ENCODE results near the gene RBPJL. TPM values are rescaled to one million over a fixed set of nuclear protein-coding genes. Genes with fewer than 3 reads are reported as not detected.

RBPJL gene
- total and polyA plus RNA-seq, 2 of the 13 experiments (the other 11 are each of a cell fraction or from before 2014, with no cell fraction given) = not detected

DNA sequence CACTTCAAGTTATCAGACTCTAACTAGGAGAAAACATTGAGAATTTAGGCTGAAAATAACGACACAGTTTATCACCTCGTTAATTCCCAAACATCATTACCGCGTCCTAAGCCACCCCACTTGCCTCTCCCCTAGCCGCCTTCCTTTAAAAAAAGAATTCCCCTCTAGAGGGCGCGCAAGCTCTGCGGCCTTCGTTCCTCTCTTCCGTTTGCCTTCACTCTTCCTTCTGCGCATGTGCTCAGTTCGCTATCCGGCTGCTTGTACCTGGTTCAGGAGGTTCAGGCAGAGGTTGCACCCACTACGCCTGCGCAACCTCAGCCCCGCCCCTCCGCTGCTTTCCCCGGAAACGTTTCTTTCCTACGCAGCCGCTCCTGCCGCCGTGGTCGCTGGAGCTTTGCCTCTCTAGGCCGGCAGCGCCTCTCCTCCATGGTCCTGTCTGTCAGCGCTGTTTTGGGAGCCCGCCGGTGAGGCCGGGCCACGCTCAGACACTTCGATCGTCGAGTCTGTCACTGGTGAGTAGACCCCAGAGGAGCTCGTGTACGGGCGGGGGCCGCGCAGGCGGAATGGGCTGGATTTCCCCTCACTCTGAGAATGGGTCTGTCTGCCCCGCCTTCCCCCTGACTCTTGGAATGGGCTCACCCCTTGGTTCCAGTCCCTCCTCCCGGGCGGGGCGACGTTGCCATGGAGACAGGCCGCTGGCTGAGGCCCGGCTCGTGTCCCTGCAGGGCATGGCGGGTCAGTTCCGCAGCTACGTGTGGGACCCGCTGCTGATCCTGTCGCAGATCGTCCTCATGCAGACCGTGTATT is 56.4 kb downstream of the RBPJL start, which contains the start of gene SYS1 (continued):
- TF ChIP-seq ZNF101 (CRISPR knock-in tag; IDR thresholded peaks at IDR 0.05; ENCODE audit: borderline replicate concordance, low read depth) (peak; percentile 89; the same call in 1 of the 2 replicates), ZNF839 (CRISPR knock-in tag; IDR thresholded peaks at IDR 0.05; ENCODE audit: borderline replicate concordance) (peak; percentile 98), CEBPG (CRISPR knock-in tag; IDR thresholded peaks at IDR 0.05) (peak; percentile 56), ZNF557 (CRISPR knock-in tag; IDR thresholded peaks at IDR 0.05) (peak; percentile 66; the same call in 1 of the 2 replicates), ZNF569 (CRISPR knock-in tag; IDR thresholded peaks at IDR 0.05; ENCODE audit: borderline replicate concordance) (no peak; the same call in 1 of the 2 replicates), NFIC (IDR thresholded peaks at IDR 0.05; ENCODE audit: low read length) (no peak), ZFYVE20 (CRISPR knock-in tag; IDR thresholded peaks at IDR 0.05; ENCODE audit: borderline replicate concordance, low read depth) (peak; percentile 29; the same call in 1 of the 2 replicates), CBX5 (CRISPR knock-in tag; IDR thresholded peaks at IDR 0.05; ENCODE audit: borderline replicate concordance) (no peak; the same call in 1 of the 2 replicates), RXRB (CRISPR knock-in tag; IDR thresholded peaks at IDR 0.05; ENCODE audit: borderline replicate concordance) (peak; percentile 86), XBP1 (CRISPR knock-in tag; IDR thresholded peaks at IDR 0.05) (peak; percentile 86; the same call in 1 of the 2 replicates), NFE2 (CRISPR knock-in tag; IDR thresholded peaks at IDR 0.05) (peak; percentile 14), MIXL1 (CRISPR knock-in tag; IDR thresholded peaks at IDR 0.05) (peak; percentile 36; the same call in 1 of the 2 replicates), ZNF616 (CRISPR knock-in tag; IDR thresholded peaks at IDR 0.05; ENCODE audit: low read depth) (peak; percentile 74; the same call in 1 of the 2 replicates), ZNF256 (CRISPR knock-in tag; conservative IDR thresholded peaks at IDR 0.05) (0 out of 2 replicates have a peak, but pooled peaks have one; percentile 49), ARNT2 (CRISPR knock-in tag; IDR thresholded peaks at IDR 0.05; ENCODE audit: low read depth) (peak; percentile 91; the same call in 1 of the 2 replicates), MTA1 (CRISPR knock-in tag; IDR thresholded peaks at IDR 0.05; ENCODE audit: borderline replicate concordance) (peak; percentile 97; the same call in 1 of the 2 replicates), MTF1 (CRISPR knock-in tag; IDR thresholded peaks at IDR 0.05) (no peak), KDM2A (CRISPR knock-in tag; IDR thresholded peaks at IDR 0.05; ENCODE audit: borderline replicate concordance, low read depth) (peak; percentile 98), KMT2B (CRISPR knock-in tag; IDR thresholded peaks at IDR 0.05) (peak; percentile 94), KAT8 (CRISPR knock-in tag; IDR thresholded peaks at IDR 0.05) (peak; percentile 99), ATM (IDR thresholded peaks at IDR 0.05; ENCODE audit: borderline replicate concordance) (no peak), ZNF761 (CRISPR knock-in tag; conservative IDR thresholded peaks at IDR 0.05) (peak; percentile 98), CREM (IDR thresholded peaks at IDR 0.05) (peak; percentile 94), CREM (CRISPR knock-in tag; IDR thresholded peaks at IDR 0.05) (no peak; the same call in 1 of the 2 replicates)
- TF ChIP-seq, protein P1, sequence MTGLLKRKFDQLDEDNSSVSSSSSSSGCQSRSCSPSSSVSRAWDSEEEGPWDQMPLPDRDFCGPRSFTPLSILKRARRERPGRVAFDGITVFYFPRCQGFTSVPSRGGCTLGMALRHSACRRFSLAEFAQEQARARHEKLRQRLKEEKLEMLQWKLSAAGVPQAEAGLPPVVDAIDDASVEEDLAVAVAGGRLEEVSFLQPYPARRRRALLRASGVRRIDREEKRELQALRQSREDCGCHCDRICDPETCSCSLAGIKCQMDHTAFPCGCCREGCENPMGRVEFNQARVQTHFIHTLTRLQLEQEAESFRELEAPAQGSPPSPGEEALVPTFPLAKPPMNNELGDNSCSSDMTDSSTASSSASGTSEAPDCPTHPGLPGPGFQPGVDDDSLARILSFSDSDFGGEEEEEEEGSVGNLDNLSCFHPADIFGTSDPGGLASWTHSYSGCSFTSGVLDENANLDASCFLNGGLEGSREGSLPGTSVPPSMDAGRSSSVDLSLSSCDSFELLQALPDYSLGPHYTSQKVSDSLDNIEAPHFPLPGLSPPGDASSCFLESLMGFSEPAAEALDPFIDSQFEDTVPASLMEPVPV (CRISPR knock-in tag; IDR thresholded peaks at IDR 0.05) = peak; percentile 57; the same call in 1 of the 2 replicates
- TF ChIP-seq, protein P2, sequence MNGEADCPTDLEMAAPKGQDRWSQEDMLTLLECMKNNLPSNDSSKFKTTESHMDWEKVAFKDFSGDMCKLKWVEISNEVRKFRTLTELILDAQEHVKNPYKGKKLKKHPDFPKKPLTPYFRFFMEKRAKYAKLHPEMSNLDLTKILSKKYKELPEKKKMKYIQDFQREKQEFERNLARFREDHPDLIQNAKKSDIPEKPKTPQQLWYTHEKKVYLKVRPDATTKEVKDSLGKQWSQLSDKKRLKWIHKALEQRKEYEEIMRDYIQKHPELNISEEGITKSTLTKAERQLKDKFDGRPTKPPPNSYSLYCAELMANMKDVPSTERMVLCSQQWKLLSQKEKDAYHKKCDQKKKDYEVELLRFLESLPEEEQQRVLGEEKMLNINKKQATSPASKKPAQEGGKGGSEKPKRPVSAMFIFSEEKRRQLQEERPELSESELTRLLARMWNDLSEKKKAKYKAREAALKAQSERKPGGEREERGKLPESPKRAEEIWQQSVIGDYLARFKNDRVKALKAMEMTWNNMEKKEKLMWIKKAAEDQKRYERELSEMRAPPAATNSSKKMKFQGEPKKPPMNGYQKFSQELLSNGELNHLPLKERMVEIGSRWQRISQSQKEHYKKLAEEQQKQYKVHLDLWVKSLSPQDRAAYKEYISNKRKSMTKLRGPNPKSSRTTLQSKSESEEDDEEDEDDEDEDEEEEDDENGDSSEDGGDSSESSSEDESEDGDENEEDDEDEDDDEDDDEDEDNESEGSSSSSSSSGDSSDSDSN (CRISPR knock-in tag; IDR thresholded peaks at IDR 0.05) = peak; percentile 78
- TF ChIP-seq, protein P3, sequence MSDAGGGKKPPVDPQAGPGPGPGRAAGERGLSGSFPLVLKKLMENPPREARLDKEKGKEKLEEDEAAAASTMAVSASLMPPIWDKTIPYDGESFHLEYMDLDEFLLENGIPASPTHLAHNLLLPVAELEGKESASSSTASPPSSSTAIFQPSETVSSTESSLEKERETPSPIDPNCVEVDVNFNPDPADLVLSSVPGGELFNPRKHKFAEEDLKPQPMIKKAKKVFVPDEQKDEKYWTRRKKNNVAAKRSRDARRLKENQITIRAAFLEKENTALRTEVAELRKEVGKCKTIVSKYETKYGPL (CRISPR knock-in tag; IDR thresholded peaks at IDR 0.05) = no peak; the same call in 1 of the 2 replicates

Measured in HepG2 (cell line).